IMR-90 (cell line): ENCODE data around the gene TRMT13.
A peak's percentile ranks its signal among the peaks of the same experiment; 100 is the strongest.

Experiments used
- CTCF ChIP-seq: conservative IDR thresholded peaks from 2 replicates; pipeline ENCODE4 v1.5.1; 2012; ENCODE audit warnings: mild to moderate bottlenecking, low read depth, low read length, improper control_type of control experiment
- FOS ChIP-seq: fragments of 150-350 bp; IDR thresholded peaks from 2 replicates; pipeline ENCODE4 v1.6.1; 2016; ENCODE audit warnings: low read depth, low read length
- MAFK ChIP-seq: IDR thresholded peaks from 2 replicates; pipeline ENCODE4 v1.6.1; 2012; ENCODE audit warnings: low read depth, low read length, improper control_type of control experiment
- MAZ ChIP-seq: IDR thresholded peaks from 2 replicates; pipeline ENCODE4 v1.6.1; 2012; ENCODE audit warnings: low read depth, mild to moderate bottlenecking, low read length, improper control_type of control experiment, moderate library complexity, borderline replicate concordance
- POLR2A ChIP-seq: IDR thresholded peaks from 2 replicates; pipeline ENCODE4 v1.6.1; 2012; ENCODE audit warnings: mild to moderate bottlenecking, low read depth, low read length
- RAD21 ChIP-seq: IDR thresholded peaks from 2 replicates; pipeline ENCODE4 v1.6.1; 2012; ENCODE audit warnings: low read length, improper control_type of control experiment

DNA sequence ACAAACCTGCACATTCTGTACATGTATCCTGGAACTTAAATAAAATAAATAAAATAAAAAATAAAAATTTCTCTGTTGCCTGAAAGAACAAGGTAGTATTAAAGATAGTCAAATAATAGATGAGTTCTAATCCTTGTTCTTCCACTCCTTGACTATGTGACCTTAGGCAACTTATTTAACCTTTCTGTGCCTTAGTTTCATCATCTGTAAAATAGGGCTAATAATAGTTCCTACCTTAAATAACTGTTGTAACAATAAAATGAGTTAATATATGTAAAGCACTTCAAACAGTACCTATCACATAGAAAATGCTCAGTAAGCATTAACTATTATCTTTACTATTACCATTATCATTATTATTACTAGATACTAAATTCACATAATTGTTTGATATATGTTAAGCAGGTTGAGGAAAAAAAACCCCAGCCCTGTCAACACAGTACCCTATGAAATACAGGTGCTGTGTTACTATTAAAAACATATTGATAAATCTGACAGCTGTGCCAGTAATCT lies 23.4 kb upstream of the TRMT13 start:
- no peak for TF ChIP-seq CTCF
- TF ChIP-seq POLR2A = no peak
- TF ChIP-seq RAD21 = no peak
- peak; percentile 56 for TF ChIP-seq MAFK
- TF ChIP-seq FOS = no peak
- TF ChIP-seq MAZ = no peak
